ENCODE measurements around the gene DNAH14.

DNA sequence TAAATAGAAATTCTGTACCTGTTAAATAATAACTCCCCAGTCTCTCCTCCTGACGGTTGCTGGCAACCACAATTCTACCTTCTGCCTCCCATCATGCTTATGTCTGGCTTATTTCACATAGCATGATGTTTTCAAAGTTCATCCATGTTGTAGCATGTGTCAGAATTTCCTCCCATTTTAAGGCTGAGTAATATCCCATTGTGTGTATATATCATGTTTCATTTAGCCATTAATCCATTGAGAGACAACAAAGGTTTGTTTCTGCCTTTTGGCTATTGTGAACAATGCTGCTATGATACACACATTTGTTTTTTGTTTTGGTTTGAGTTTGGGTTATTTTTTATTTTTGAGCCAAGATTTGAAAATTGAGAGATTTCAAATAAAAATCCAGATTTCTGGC is 426.4 kb downstream of the DNAH14 start:
- no peak for TF ChIP-seq POLR2A (IDR thresholded peaks at IDR 0.05; ENCODE audit: low read depth, low read length)
- TF ChIP-seq POLR2AphosphoS5 (IDR thresholded peaks at IDR 0.05; ENCODE audit: low read depth, low read length), result no peak
